Tibial nerve (tissue), 4 donors: ENCODE measurements around the gene RUNX2. TPM values are rescaled to one million over a fixed set of nuclear protein-coding genes. Genes with fewer than 3 reads are reported as not detected.
A peak's percentile ranks its signal among the peaks of the same experiment; 100 is the strongest.

Experiments used
- DNase-seq, 2 donors: peaks; one replicate each; pipeline ENCODE4 v3.0.0-alpha.2; 2019; ENCODE audit warnings: low spot score in 2 of 2
- H3K27ac ChIP-seq, 4 donors: fragments of 200-600 bp; sonication (generic) in 3 of 4; one replicate each; pipeline ENCODE4 v1.5.1; 2017 to 2019; ENCODE audit warnings: mild to moderate bottlenecking in 1 of 4
- H3K27me3 ChIP-seq, 2 donors: fragments of 200-600 bp; sonication (generic) in 1 of 2; one replicate each; pipeline versions ENCODE4 v1.5.1 to v1.6.0; 2017 to 2019
- H3K36me3 ChIP-seq, 3 donors: fragments of 200-600 bp; sonication (generic); one replicate each; pipeline ENCODE4 v1.5.1; 2018 to 2019
- H3K4me1 ChIP-seq, 4 donors: fragments of 200-600 bp; sonication (generic) in 3 of 4; one replicate each; pipeline ENCODE4 v1.5.1; 2017 to 2019
- H3K4me3 ChIP-seq, 4 donors: fragments of 200-600 bp; sonication (generic) in 3 of 4; one replicate each; pipeline ENCODE4 v1.5.1; 2017 to 2019; ENCODE audit warnings: mild to moderate bottlenecking in 1 of 4, moderate library complexity in 1 of 4
- H3K9me3 ChIP-seq, 4 donors: fragments of 200-600 bp; sonication (generic) in 3 of 4; one replicate each; pipeline ENCODE4 v1.5.1; 2017 to 2019
- CTCF ChIP-seq, 5 experiments: fragments of 200-600 bp in 3 of 5; fragments of 450-650 bp in 2 of 5; sonication (generic) in 3 of 5; IDR thresholded peaks; one replicate each; pipeline ENCODE4 v1.5.1; 2016 to 2019; ENCODE audit warnings: antibody characterized with exemption in 5 of 5, mild to moderate bottlenecking in 3 of 5, moderate library complexity in 2 of 5
- EP300 ChIP-seq, 2 donors: sonication (generic); formaldehyde crosslinking; IDR thresholded peaks; one replicate each; pipeline ENCODE4 v1.6.1; 2017; ENCODE audit warnings: antibody characterized with exemption in 2 of 2, mild to moderate bottlenecking in 1 of 2
- POLR2A ChIP-seq, 2 donors: fragments of 450-650 bp; IDR thresholded peaks; one replicate each; pipeline ENCODE4 v1.6.1; 2017; ENCODE audit warnings: antibody characterized with exemption in 2 of 2, mild to moderate bottlenecking in 2 of 2, moderate library complexity in 2 of 2
- WGBS, 2 donors: methylation state at CpG; one replicate each; pipeline ENCODE4 v1.1.5; 2018; 5-methylcytosine and 5-hydroxymethylcytosine counted together
- total RNA-seq, 4 donors: library from RNA; depleted of rRNA; stranded (reverse); fragments of >200 nt; gene quantifications; one replicate each; pipeline ENCODE4 v1.1.0, GENCODE V29; 2016

The RUNX2 gene
- total RNA-seq, 4 donors from 2014 or later, result 6.3 to 12.3 (median 7.8) TPM

- Histone ChIP-seq H3K4me1 (peaks cover 0 to 45% (median 21%) of the 10 kb centered on the region in 4 donors), H3K9me3 (no peaks in the 10 kb centered on the region), H3K27ac (peak overlapping the region in 1 of 4 donors; percentile 13), H3K27me3 (no peaks in the 10 kb centered on the region), H3K4me3 (no peak overlapping the region), H3K36me3 (no peaks in the 10 kb centered on the region)
- no peak for DNase-seq
- 48 to 50% methylated on average over 3 of the region's 3 CpGs for WGBS, 2 donors
- TF ChIP-seq EP300 (IDR thresholded peaks at IDR 0.05), result no peak
- no peak for TF ChIP-seq CTCF (IDR thresholded peaks at IDR 0.05)
- TF ChIP-seq POLR2A (IDR thresholded peaks at IDR 0.05), result no peak
These were observed 110.0 kb downstream of the RUNX2 start for GRCh38 chr6:45438151-45438550.

- H3K9me3 ChIP-seq, result no peaks in the 10 kb centered on the region
- no peaks in the 10 kb centered on the region for H3K27me3 ChIP-seq
- 75 to 80% methylated on average over 1 of the region's 1 CpG for WGBS, 2 donors
- DNase-seq, result no peak
- no peak overlapping the region for H3K27ac ChIP-seq
- no peaks in the 10 kb centered on the region for H3K36me3 ChIP-seq
- TF ChIP-seq CTCF (IDR thresholded peaks at IDR 0.05) (no peak), POLR2A (IDR thresholded peaks at IDR 0.05) (no peak), EP300 (IDR thresholded peaks at IDR 0.05) (no peak)
- no peak overlapping the region for H3K4me3 ChIP-seq
- H3K4me1 ChIP-seq, result peaks cover 0 to 37% (median 18%) of the 10 kb centered on the region in 4 donors
These were observed 110.8 kb downstream of the RUNX2 start for GRCh38 chr6:45438849-45439406.

- no peaks in the 10 kb centered on the region for H3K27me3 ChIP-seq
- DNase-seq, result no peak
- H3K4me1 ChIP-seq, result peaks cover 0 to 37% (median 21%) of the 10 kb centered on the region in 4 donors
- H3K4me3 ChIP-seq, result no peak overlapping the region
- H3K36me3 ChIP-seq, result no peaks in the 10 kb centered on the region
- WGBS, 2 donors, result 93 to 95% methylated on average over 6 of the region's 6 CpGs
- TF ChIP-seq CTCF (IDR thresholded peaks at IDR 0.05) (no peak), POLR2A (IDR thresholded peaks at IDR 0.05) (no peak), EP300 (IDR thresholded peaks at IDR 0.05) (no peak)
- H3K9me3 ChIP-seq, result no peaks in the 10 kb centered on the region
- H3K27ac ChIP-seq, result no peak overlapping the region
These were observed 111.3 kb downstream of the RUNX2 start for GRCh38 chr6:45439459-45439858.

- WGBS, 2 donors, result 94% methylated on average over 6 of the region's 6 CpGs
- peaks cover 0 to 39% (median 24%) of the 10 kb centered on the region in 4 donors for H3K4me1 ChIP-seq
- no peaks in the 10 kb centered on the region for H3K36me3 ChIP-seq
- no peaks in the 10 kb centered on the region for H3K27me3 ChIP-seq
- no peak overlapping the region for H3K27ac ChIP-seq
- no peak for DNase-seq
- H3K4me3 ChIP-seq, result no peak overlapping the region
- TF ChIP-seq CTCF (IDR thresholded peaks at IDR 0.05) (no peak), POLR2A (IDR thresholded peaks at IDR 0.05) (no peak), EP300 (IDR thresholded peaks at IDR 0.05) (no peak)
- H3K9me3 ChIP-seq, result no peaks in the 10 kb centered on the region
These were observed 111.8 kb downstream of the RUNX2 start for GRCh38 chr6:45439861-45440388.

GRCh38 chr6:45441851-45442453, 113.8 kb downstream of the RUNX2 start:
- Histone ChIP-seq H3K9me3 (no peaks in the 10 kb centered on the region), H3K4me1 (peaks cover 0 to 51% (median 34%) of the 10 kb centered on the region in 4 donors), H3K4me3 (no peak overlapping the region), H3K36me3 (no peaks in the 10 kb centered on the region), H3K27me3 (no peaks in the 10 kb centered on the region), H3K27ac (peak overlapping the region in 1 of 4 donors; percentile 39)
- no peak for DNase-seq
- WGBS, 2 donors, result 82 to 91% methylated on average over 6 of the region's 6 CpGs
- TF ChIP-seq EP300 (IDR thresholded peaks at IDR 0.05) (no peak), POLR2A (IDR thresholded peaks at IDR 0.05) (no peak), CTCF (IDR thresholded peaks at IDR 0.05) (no peak)
